Naive B cell (primary cell): ENCODE data around the gene SYNE2. TPM values are rescaled to one million over a fixed set of nuclear protein-coding genes. Genes with fewer than 3 reads are reported as not detected.
A peak's percentile ranks its signal among the peaks of the same experiment; 100 is the strongest.

ENCODE experiments used
- ATAC-seq, 2 donors: fragments of 150-1000 bp; cut with Tn5 transposase; 2 replicates each; pipeline ENCODE4 v1.10.0; 2021; ENCODE audit warnings: low read depth in 2 of 2, mild to moderate bottlenecking in 2 of 2, moderate library complexity in 2 of 2
- DNase-seq: peaks from one replicate; pipeline ENCODE4 v3.0.0; 2022
- H3K27ac Mint-ChIP-seq, 6 donors: one replicate each; pipeline ENCODE4 v1.8.0; 2020 to 2022; ENCODE audit warnings: mild to moderate bottlenecking in 6 of 6, mixed read lengths in 6 of 6, moderate library complexity in 5 of 6, inconsistent platforms in 2 of 6
- H3K27me3 Mint-ChIP-seq, 3 donors: one replicate each; pipeline ENCODE4 v1.8.0; 2021 to 2022; ENCODE audit warnings: mixed read lengths in 3 of 3, mild to moderate bottlenecking in 1 of 3
- H3K36me3 Mint-ChIP-seq, 2 donors: one replicate each; pipeline ENCODE4 v1.8.0; 2020 to 2022; ENCODE audit warnings: mixed read lengths in 2 of 2, inconsistent platforms in 1 of 2, mild to moderate bottlenecking in 1 of 2
- H3K4me1 Mint-ChIP-seq, 3 donors: one replicate each; pipeline ENCODE4 v1.8.0; 2020 to 2022; ENCODE audit warnings: mixed read lengths in 3 of 3, inconsistent platforms in 1 of 3, mild to moderate bottlenecking in 1 of 3, moderate library complexity in 1 of 3
- H3K4me3 Mint-ChIP-seq, 8 donors: one replicate each; pipeline ENCODE4 v1.8.0; 2020 to 2022; ENCODE audit warnings: mild to moderate bottlenecking in 8 of 8, mixed read lengths in 8 of 8, moderate library complexity in 8 of 8, inconsistent platforms in 2 of 8
- H3K9me3 Mint-ChIP-seq, 7 donors: one replicate each; pipeline ENCODE4 v1.8.0; 2020 to 2022; ENCODE audit warnings: mixed read lengths in 7 of 7, mild to moderate bottlenecking in 5 of 7, inconsistent platforms in 2 of 7, moderate library complexity in 1 of 7
- polyA plus RNA-seq, 6 donors: library from polyadenylated mRNA; unstranded; fragments of 300-500 nt; fragmentation: Illumina TruSeq; gene quantifications; one replicate each; pipeline ENCODE4 v1.2.3, GENCODE V29; 2021; ENCODE audit warnings: low read depth in 6 of 6

Gene SYNE2
- polyA plus RNA-seq, 6 donors from 2014 or later, result 12.0 to 24.8 (median 19.0) TPM

GRCh38 chr14:64069634-64070359 lies 217.0 kb downstream of the SYNE2 start:
- Mint-ChIP-seq H3K9me3 (peaks cover 0 to 1% (median 0%) of the 10 kb centered on the region in 7 donors), H3K4me3 (no peak overlapping the region), H3K27ac (peak overlapping the region in 1 of 6 donors; percentile 56), H3K27me3 (no peaks in the 10 kb centered on the region), H3K36me3 (peaks cover 0 to 12% of the 10 kb centered on the region in 2 donors), H3K4me1 (no peaks in the 10 kb centered on the region)
- DNase-seq, result no peak
- no peak for ATAC-seq

GRCh38 chr14:64074961-64075612 lies 222.3 kb downstream of the SYNE2 start:
- H3K9me3 Mint-ChIP-seq, result peaks cover 0 to 1% (median 0%) of the 10 kb centered on the region in 7 donors
- no peak for DNase-seq
- peak overlapping the region in 1 of 6 donors; percentile 49 for H3K27ac Mint-ChIP-seq
- no peaks in the 10 kb centered on the region for H3K27me3 Mint-ChIP-seq
- H3K36me3 Mint-ChIP-seq, result peaks cover 0 to 18% of the 10 kb centered on the region in 2 donors
- no peak for ATAC-seq
- no peak overlapping the region for H3K4me3 Mint-ChIP-seq
- no peaks in the 10 kb centered on the region for H3K4me1 Mint-ChIP-seq

- Mint-ChIP-seq H3K27ac (no peak overlapping the region), H3K27me3 (no peaks in the 10 kb centered on the region), H3K4me1 (no peaks in the 10 kb centered on the region), H3K9me3 (peaks cover 0 to 1% (median 0%) of the 10 kb centered on the region in 7 donors), H3K36me3 (peaks cover 0 to 22% of the 10 kb centered on the region in 2 donors), H3K4me3 (no peak overlapping the region)
- no peak for DNase-seq
- ATAC-seq, result no peak
These were observed 222.8 kb downstream of the SYNE2 start for GRCh38 chr14:64075613-64076005.

- no peak overlapping the region for H3K27ac Mint-ChIP-seq
- DNase-seq, result no peak
- ATAC-seq, result no peak
- no peaks in the 10 kb centered on the region for H3K27me3 Mint-ChIP-seq
- peaks cover 0 to 19% of the 10 kb centered on the region in 2 donors for H3K36me3 Mint-ChIP-seq
- H3K4me1 Mint-ChIP-seq, result no peaks in the 10 kb centered on the region
- no peaks in the 10 kb centered on the region for H3K9me3 Mint-ChIP-seq
- no peak overlapping the region for H3K4me3 Mint-ChIP-seq
These were observed 227.6 kb downstream of the SYNE2 start for GRCh38 chr14:64080452-64080851.

- Mint-ChIP-seq H3K36me3 (peaks cover 0 to 19% of the 10 kb centered on the region in 2 donors), H3K27me3 (no peaks in the 10 kb centered on the region), H3K4me1 (no peaks in the 10 kb centered on the region), H3K4me3 (no peak overlapping the region), H3K9me3 (no peaks in the 10 kb centered on the region), H3K27ac (peak overlapping the region in 1 of 6 donors; percentile 44)
- DNase-seq, result no peak
- no peak for ATAC-seq
These were observed 228.5 kb downstream of the SYNE2 start for GRCh38 chr14:64081174-64081746.

GRCh38 chr14:64082837-64083236 lies 230.0 kb downstream of the SYNE2 start:
- DNase-seq, result no peak
- H3K36me3 Mint-ChIP-seq, result peaks cover 0 to 19% of the 10 kb centered on the region in 2 donors
- no peaks in the 10 kb centered on the region for H3K27me3 Mint-ChIP-seq
- ATAC-seq, result no peak
- no peak overlapping the region for H3K4me3 Mint-ChIP-seq
- no peaks in the 10 kb centered on the region for H3K9me3 Mint-ChIP-seq
- peak overlapping the region in 1 of 6 donors; percentile 78 for H3K27ac Mint-ChIP-seq
- no peaks in the 10 kb centered on the region for H3K4me1 Mint-ChIP-seq

GRCh38 chr14:64088647-64088964 lies 235.8 kb downstream of the SYNE2 start:
- ATAC-seq (no peak), DNase-seq (no peak)
- peaks cover 0 to 7% of the 10 kb centered on the region in 2 donors for H3K36me3 Mint-ChIP-seq
- H3K4me3 Mint-ChIP-seq, result no peak overlapping the region
- no peaks in the 10 kb centered on the region for H3K27me3 Mint-ChIP-seq
- H3K27ac Mint-ChIP-seq, result no peak overlapping the region
- H3K9me3 Mint-ChIP-seq, result no peaks in the 10 kb centered on the region
- no peaks in the 10 kb centered on the region for H3K4me1 Mint-ChIP-seq

- ATAC-seq (no peak), DNase-seq (no peak)
- Mint-ChIP-seq H3K27me3 (no peaks in the 10 kb centered on the region), H3K36me3 (no peaks in the 10 kb centered on the region), H3K9me3 (no peaks in the 10 kb centered on the region), H3K4me3 (no peak overlapping the region), H3K27ac (no peak overlapping the region), H3K4me1 (no peaks in the 10 kb centered on the region)
These were observed 237.1 kb downstream of the SYNE2 start for GRCh38 chr14:64089920-64090319.

GRCh38 chr14:64091217-64091616 lies 238.4 kb downstream of the SYNE2 start:
- Mint-ChIP-seq H3K36me3 (no peaks in the 10 kb centered on the region), H3K27me3 (no peaks in the 10 kb centered on the region), H3K27ac (no peak overlapping the region), H3K4me3 (no peak overlapping the region), H3K4me1 (no peaks in the 10 kb centered on the region), H3K9me3 (no peaks in the 10 kb centered on the region)
- DNase-seq (no peak), ATAC-seq (no peak)

- Mint-ChIP-seq H3K4me1 (no peaks in the 10 kb centered on the region), H3K27me3 (no peaks in the 10 kb centered on the region), H3K27ac (no peak overlapping the region), H3K9me3 (no peaks in the 10 kb centered on the region), H3K36me3 (no peaks in the 10 kb centered on the region), H3K4me3 (no peak overlapping the region)
- ATAC-seq, result no peak
- no peak for DNase-seq
These were observed 239.5 kb downstream of the SYNE2 start for GRCh38 chr14:64092338-64092737.

- ATAC-seq (no peak), DNase-seq (no peak)
- H3K27ac Mint-ChIP-seq, result no peak overlapping the region
- no peaks in the 10 kb centered on the region for H3K4me1 Mint-ChIP-seq
- peaks cover 0 to 5% of the 10 kb centered on the region in 2 donors for H3K36me3 Mint-ChIP-seq
- no peaks in the 10 kb centered on the region for H3K9me3 Mint-ChIP-seq
- no peaks in the 10 kb centered on the region for H3K27me3 Mint-ChIP-seq
- H3K4me3 Mint-ChIP-seq, result no peak overlapping the region
These were observed 240.1 kb downstream of the SYNE2 start for GRCh38 chr14:64092940-64093339.

- Mint-ChIP-seq H3K4me1 (peaks cover 0 to under 1% (median 0%) of the 10 kb centered on the region in 3 donors), H3K27me3 (no peaks in the 10 kb centered on the region), H3K4me3 (no peak overlapping the region), H3K27ac (peak overlapping the region in 1 of 6 donors; percentile 24), H3K36me3 (peaks cover 8 to 15% of the 10 kb centered on the region in 2 donors), H3K9me3 (peaks cover 0 to 5% (median 0%) of the 10 kb centered on the region in 7 donors)
- ATAC-seq (no peak), DNase-seq (no peak)
These were observed 242.8 kb downstream of the SYNE2 start for GRCh38 chr14:64095620-64096019.

- Mint-ChIP-seq H3K9me3 (peaks cover 0 to 5% (median 0%) of the 10 kb centered on the region in 7 donors), H3K4me1 (peaks cover 0 to 4% (median 0%) of the 10 kb centered on the region in 3 donors), H3K27ac (no peak overlapping the region), H3K36me3 (peaks cover 8 to 22% of the 10 kb centered on the region in 2 donors), H3K27me3 (no peaks in the 10 kb centered on the region), H3K4me3 (no peak overlapping the region)
- DNase-seq (no peak), ATAC-seq (no peak)
These were observed 245.3 kb downstream of the SYNE2 start for GRCh38 chr14:64098120-64098519.

- H3K9me3 Mint-ChIP-seq, result no peaks in the 10 kb centered on the region
- peaks cover 15 to 21% of the 10 kb centered on the region in 2 donors for H3K36me3 Mint-ChIP-seq
- H3K4me1 Mint-ChIP-seq, result no peaks in the 10 kb centered on the region
- H3K27ac Mint-ChIP-seq, result no peak overlapping the region
- DNase-seq, result no peak
- no peaks in the 10 kb centered on the region for H3K27me3 Mint-ChIP-seq
- H3K4me3 Mint-ChIP-seq, result no peak overlapping the region
- ATAC-seq, result no peak
These were observed 254.6 kb downstream of the SYNE2 start for GRCh38 chr14:64107438-64107837.
